ENCODE measurements around the gene SLC50A1. TPM values are rescaled to one million over a fixed set of nuclear protein-coding genes. Genes with fewer than 3 reads are reported as not detected.
"Not testable (repeated sequence)": the region's sequence is repeated elsewhere in the genome, so short reads cannot be mapped to it uniquely, and the experiment has no call there.

Gene SLC50A1
- total RNA-seq, 2 donors from 2014 or later: 42.8 to 47.3 TPM

DNA sequence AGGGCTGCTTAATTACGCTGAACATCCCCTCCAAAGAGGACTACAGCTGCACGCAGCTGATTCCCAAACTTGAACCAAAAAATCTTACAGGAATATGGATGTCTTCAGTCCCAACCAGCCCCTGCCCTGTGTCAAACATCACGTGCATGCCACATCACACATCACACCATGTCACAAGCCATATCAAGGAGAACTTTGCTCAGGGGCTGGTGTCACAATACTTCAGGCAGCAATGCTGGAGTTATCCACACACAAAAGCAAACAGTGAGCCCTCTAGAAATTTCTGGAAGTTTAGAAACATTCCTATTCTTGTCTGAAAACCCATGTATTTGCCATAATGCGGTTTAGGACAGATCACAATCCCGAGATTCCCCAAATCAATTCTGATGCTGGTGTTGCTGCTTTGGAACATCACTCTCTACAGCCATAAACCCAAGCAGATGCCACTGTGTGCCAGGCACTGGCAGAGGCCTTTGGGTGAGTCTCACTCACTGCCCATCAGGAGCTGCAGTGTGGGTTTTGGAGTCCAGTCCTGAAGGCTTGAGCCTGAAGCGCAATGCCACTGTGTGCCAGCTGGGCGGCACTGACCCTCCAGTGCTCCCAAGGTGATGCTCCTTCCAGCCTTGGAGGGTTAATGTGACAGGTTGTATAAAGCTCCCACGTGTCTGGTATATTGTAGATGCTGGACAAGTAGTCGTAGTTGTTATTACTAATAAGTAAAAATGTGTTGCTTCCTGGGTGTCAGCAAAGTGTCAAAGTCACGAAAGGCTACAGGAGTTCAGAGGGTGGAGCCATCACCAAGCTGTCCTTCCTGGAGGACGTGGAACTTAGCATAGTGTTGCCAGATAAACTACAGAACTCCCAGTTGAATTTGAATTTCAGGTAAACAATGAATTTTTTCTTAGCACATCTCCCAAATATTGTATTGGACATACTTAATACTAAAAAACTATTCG lies 28.1 kb upstream of the SLC50A1 start:
- Mint-ChIP-seq H3K4me3 (no peak overlapping the region), H3K36me3 (ENCODE audit: low read depth) (no peaks in the 10 kb centered on the region), H3K27ac (no peak overlapping the region), H3K9me3 (no peaks in the 10 kb centered on the region), H3K27me3 (no peaks in the 10 kb centered on the region), H3K4me1 (no peaks in the 10 kb centered on the region)
- no peak for ATAC-seq (replicated peaks)

DNA sequence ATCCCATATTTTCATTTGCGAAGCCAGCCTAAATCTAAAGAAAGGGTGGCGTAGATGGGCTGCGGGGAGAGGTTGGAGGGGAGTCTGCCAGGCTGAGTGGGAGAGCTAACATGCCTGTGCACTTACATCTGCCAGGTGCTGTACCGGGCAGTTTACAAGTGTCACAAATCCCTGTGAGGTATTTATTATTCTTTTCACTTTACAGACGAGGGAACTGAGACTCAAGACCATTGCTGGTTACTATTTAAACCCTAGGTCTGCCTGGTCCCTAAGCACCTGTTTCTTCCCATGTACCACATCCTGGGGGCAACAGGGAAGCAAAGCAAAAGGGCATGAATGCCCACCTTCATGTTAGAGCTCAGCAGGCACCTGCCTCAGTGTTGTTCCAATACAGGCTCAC lies 27.4 kb upstream of the SLC50A1 start:
- Mint-ChIP-seq H3K4me1 (no peaks in the 10 kb centered on the region), H3K27me3 (no peaks in the 10 kb centered on the region), H3K27ac (no peak overlapping the region), H3K9me3 (no peaks in the 10 kb centered on the region), H3K36me3 (ENCODE audit: low read depth) (no peaks in the 10 kb centered on the region), H3K4me3 (no peak overlapping the region)
- no peak for ATAC-seq (replicated peaks)

GRCh38 chr1:155110381-155110780 lies 25.3 kb upstream of the SLC50A1 start:
- H3K36me3 Mint-ChIP-seq (ENCODE audit: low read depth): no peaks in the 10 kb centered on the region
- H3K4me1 Mint-ChIP-seq: no peaks in the 10 kb centered on the region
- no peak overlapping the region for H3K4me3 Mint-ChIP-seq
- no peak for ATAC-seq (replicated peaks)
- H3K27ac Mint-ChIP-seq: no peak overlapping the region
- no peaks in the 10 kb centered on the region for H3K9me3 Mint-ChIP-seq
- H3K27me3 Mint-ChIP-seq: peaks cover 3% of the 10 kb centered on the region

DNA sequence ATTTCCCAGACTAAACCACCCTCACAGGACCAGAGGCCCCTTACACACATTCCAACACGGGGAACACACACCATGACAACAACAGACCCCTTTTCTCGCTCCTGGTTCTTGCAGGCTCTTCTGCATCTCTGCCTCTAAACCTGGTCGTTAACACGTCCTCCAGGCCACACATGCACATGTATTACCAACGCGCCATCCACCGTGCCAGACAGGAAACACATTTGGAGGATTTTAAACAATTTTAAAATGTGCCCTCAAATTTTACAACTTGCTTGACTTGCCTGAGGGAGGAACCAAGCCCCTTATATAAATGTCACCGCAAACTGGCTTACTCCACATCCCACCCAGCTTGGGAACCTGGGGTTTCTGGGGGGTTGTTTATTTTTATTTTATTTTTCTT lies 24.8 kb upstream of the SLC50A1 start:
- H3K27ac Mint-ChIP-seq: no peak overlapping the region
- no peaks in the 10 kb centered on the region for H3K36me3 Mint-ChIP-seq (ENCODE audit: low read depth)
- H3K27me3 Mint-ChIP-seq: peaks cover 3% of the 10 kb centered on the region
- no peak overlapping the region for H3K4me3 Mint-ChIP-seq
- no peak for ATAC-seq (replicated peaks)
- H3K9me3 Mint-ChIP-seq: no peaks in the 10 kb centered on the region
- H3K4me1 Mint-ChIP-seq: no peaks in the 10 kb centered on the region

DNA sequence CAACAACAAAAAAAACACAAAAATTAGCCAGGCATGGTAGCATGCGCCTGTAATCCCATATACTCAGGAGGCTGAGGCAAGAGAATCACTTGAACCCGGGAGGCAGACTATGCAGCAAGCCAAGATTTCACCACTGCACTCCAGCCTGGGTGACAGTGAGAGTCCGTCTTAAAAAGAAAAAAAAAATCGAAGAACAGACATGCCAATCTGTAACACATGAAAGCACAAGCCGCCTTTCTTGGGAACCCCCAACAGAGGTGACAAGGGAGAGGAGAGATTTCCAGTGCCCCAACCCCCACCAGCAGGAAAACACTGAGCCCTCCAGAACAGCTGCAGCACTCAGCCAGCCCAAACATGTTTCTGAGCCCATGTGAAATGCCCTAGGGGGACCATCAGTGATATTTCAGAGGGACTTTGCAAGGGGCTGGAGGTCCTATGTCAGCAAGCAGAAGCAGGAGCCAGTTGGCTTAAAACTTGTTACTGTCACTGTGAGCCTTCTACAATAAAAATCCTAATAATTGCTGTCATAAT lies 22.1 kb upstream of the SLC50A1 start:
- Mint-ChIP-seq H3K36me3 (ENCODE audit: low read depth) (no peaks in the 10 kb centered on the region), H3K4me3 (no peak overlapping the region), H3K4me1 (no peaks in the 10 kb centered on the region), H3K9me3 (no peaks in the 10 kb centered on the region), H3K27me3 (peaks cover 7% of the 10 kb centered on the region), H3K27ac (no peak overlapping the region)
- no peak for ATAC-seq (replicated peaks)

- Mint-ChIP-seq H3K27ac (no peak overlapping the region), H3K4me1 (no peaks in the 10 kb centered on the region), H3K27me3 (peaks cover 7% of the 10 kb centered on the region), H3K36me3 (ENCODE audit: low read depth) (no peaks in the 10 kb centered on the region), H3K4me3 (no peak overlapping the region), H3K9me3 (no peaks in the 10 kb centered on the region)
- ATAC-seq (replicated peaks): no peak
Observed at GRCh38 chr1:155116113-155116764, 19.4 kb upstream of the SLC50A1 start.

GRCh38 chr1:155117610-155118009 lies 18.0 kb upstream of the SLC50A1 start:
- ATAC-seq (replicated peaks): no peak
- H3K36me3 Mint-ChIP-seq (ENCODE audit: low read depth): no peaks in the 10 kb centered on the region
- peaks cover 7% of the 10 kb centered on the region for H3K27me3 Mint-ChIP-seq
- H3K27ac Mint-ChIP-seq: no peak overlapping the region
- no peak overlapping the region for H3K4me3 Mint-ChIP-seq
- no peaks in the 10 kb centered on the region for H3K4me1 Mint-ChIP-seq
- no peaks in the 10 kb centered on the region for H3K9me3 Mint-ChIP-seq

- H3K36me3 Mint-ChIP-seq (ENCODE audit: low read depth); H3K27ac Mint-ChIP-seq; H3K9me3 Mint-ChIP-seq; ATAC-seq (replicated peaks); H3K27me3 Mint-ChIP-seq; H3K4me1 Mint-ChIP-seq; H3K4me3 Mint-ChIP-seq: not testable (repeated sequence)
Observed at GRCh38 chr1:155118090-155118489, 17.6 kb upstream of the SLC50A1 start.

DNA sequence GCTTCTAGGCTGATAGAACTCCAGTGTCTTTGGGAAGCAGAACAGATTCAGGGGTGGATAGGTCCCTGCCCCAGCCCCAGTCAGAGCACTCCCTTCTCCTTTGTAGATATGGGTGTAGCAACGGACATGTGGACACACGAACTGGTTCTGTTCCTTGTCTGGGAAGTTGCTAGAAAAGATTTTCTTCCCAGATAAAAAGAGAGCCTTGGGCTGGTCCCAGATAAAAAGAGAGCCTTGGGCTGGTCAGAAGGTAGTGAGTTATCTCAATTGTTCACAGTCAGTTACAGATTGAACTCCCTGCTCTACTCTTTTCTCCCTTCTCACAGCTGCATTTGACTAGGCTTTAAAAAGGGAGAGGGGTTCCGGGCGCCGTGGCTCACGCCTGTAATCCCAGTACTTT lies 15.4 kb upstream of the SLC50A1 start:
- H3K4me3 Mint-ChIP-seq: no peak overlapping the region
- no peaks in the 10 kb centered on the region for H3K4me1 Mint-ChIP-seq
- no peak for ATAC-seq (replicated peaks)
- no peaks in the 10 kb centered on the region for H3K9me3 Mint-ChIP-seq
- H3K36me3 Mint-ChIP-seq (ENCODE audit: low read depth): no peaks in the 10 kb centered on the region
- H3K27me3 Mint-ChIP-seq: peaks cover 4% of the 10 kb centered on the region
- H3K27ac Mint-ChIP-seq: no peak overlapping the region

- no peak overlapping the region for H3K27ac Mint-ChIP-seq
- H3K4me1 Mint-ChIP-seq: no peaks in the 10 kb centered on the region
- H3K27me3 Mint-ChIP-seq: peaks cover 2% of the 10 kb centered on the region
- ATAC-seq (replicated peaks): no peak
- no peaks in the 10 kb centered on the region for H3K36me3 Mint-ChIP-seq (ENCODE audit: low read depth)
- H3K9me3 Mint-ChIP-seq: no peaks in the 10 kb centered on the region
- no peak overlapping the region for H3K4me3 Mint-ChIP-seq
Observed at GRCh38 chr1:155121249-155121648, 14.4 kb upstream of the SLC50A1 start.

DNA sequence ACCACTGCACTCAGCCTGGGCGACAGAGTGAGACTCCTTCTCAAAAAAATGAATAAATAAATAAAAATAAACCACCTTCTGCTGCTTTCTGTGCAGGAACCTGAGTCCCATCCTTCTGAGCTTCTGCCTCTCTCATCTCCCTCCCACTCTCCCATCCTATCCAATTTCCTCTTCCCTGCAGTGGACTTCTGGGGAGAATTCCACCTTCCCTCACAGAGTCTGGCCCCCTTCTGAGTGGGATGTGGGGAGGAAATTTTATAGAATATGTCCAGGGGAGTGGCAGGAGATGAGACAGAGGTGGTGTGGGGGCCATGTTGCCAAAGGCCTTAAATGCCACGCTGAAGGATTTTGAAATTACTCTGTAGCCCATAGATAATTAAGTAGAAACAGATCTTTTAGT lies 13.3 kb upstream of the SLC50A1 start:
- no peak for ATAC-seq (replicated peaks)
- H3K4me1 Mint-ChIP-seq: peaks cover 7% of the 10 kb centered on the region
- H3K9me3 Mint-ChIP-seq: no peaks in the 10 kb centered on the region
- H3K36me3 Mint-ChIP-seq (ENCODE audit: low read depth): no peaks in the 10 kb centered on the region
- no peak overlapping the region for H3K4me3 Mint-ChIP-seq
- peaks cover 6% of the 10 kb centered on the region for H3K27me3 Mint-ChIP-seq
- H3K27ac Mint-ChIP-seq: no peak overlapping the region

- Mint-ChIP-seq H3K9me3 (no peaks in the 10 kb centered on the region), H3K4me3 (no peak overlapping the region), H3K4me1 (peaks cover 15% of the 10 kb centered on the region), H3K36me3 (ENCODE audit: low read depth) (no peaks in the 10 kb centered on the region), H3K27ac (no peak overlapping the region), H3K27me3 (peaks cover 15% of the 10 kb centered on the region)
- ATAC-seq (replicated peaks): no peak
Observed at GRCh38 chr1:155123801-155124200, 11.9 kb upstream of the SLC50A1 start.

DNA sequence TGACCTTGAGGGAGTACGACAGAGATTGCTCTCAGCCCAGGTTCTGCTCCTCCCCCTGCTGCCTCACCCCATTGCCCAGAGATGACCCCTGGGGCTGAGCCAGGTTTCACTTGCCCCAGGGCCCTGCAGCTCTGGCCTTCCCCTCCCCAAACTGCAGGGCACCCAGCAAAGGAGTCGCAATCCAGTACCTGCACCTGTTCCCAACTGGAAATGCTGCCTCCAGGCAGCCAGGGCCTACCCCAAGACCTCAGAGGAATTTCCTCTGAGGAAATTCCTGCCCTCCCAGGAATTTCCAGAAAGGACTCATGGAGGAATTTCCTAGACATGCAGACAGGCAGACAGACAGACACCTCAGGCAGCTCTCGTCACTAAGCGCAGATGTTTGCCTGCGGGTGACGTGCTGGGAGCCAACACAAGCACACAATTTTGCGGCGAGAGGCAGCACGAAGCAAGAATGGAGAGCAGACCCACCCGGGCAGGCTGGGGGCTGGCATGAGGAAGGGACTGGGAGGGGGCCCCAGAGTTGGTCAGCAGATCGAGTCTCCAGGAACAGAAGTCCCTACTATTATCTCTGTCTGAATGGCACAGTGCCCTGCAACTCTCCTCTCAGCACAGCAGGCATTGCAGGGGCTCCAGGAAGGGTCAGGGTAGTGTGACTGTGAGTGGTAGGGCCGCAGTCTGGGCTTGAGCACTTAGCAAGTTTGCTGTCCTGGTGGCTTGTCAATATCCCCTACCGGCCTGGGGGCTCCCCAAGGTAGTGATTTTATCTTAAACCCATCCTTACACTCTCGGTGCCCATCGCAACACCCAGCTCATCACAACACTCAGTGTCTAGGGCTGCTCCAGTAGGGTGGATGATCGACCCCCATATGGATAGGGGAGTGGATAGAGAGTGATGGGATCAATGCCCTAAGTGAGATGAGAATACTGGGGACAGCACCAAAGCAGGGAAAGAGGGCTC lies 10.9 kb upstream of the SLC50A1 start:
- no peak overlapping the region for H3K27ac Mint-ChIP-seq
- ATAC-seq (replicated peaks): no peak
- no peak overlapping the region for H3K4me3 Mint-ChIP-seq
- H3K36me3 Mint-ChIP-seq (ENCODE audit: low read depth): no peaks in the 10 kb centered on the region
- no peaks in the 10 kb centered on the region for H3K9me3 Mint-ChIP-seq
- H3K27me3 Mint-ChIP-seq: peaks cover 15% of the 10 kb centered on the region
- H3K4me1 Mint-ChIP-seq: peaks cover 16% of the 10 kb centered on the region

DNA sequence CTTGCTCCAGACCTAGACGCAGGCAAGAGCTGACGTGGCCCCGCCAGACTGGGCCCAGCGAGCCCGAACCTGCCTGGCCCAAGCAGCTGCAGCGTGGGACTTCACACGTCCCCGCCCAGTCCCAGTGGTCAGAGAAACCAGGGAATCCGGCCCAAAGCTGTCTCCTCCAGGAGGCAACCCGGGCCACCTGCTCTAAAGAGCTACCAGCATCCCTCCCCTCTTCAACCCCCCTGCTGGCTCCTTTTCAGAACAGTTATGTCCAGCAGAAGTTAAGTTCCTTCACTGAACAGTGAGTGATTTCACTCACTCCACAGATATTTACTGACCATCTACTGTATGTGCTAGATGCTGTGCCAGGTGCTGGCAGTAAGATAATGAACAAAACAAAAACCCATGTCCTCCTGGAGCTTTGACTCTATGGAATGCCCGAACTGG lies 10.1 kb upstream of the SLC50A1 start:
- H3K4me3 Mint-ChIP-seq: peak overlapping the region; percentile 19
- H3K27me3 Mint-ChIP-seq: peaks cover 15% of the 10 kb centered on the region
- H3K27ac Mint-ChIP-seq: no peak overlapping the region
- ATAC-seq (replicated peaks): no peak
- H3K36me3 Mint-ChIP-seq (ENCODE audit: low read depth): no peaks in the 10 kb centered on the region
- peaks cover 16% of the 10 kb centered on the region for H3K4me1 Mint-ChIP-seq
- no peaks in the 10 kb centered on the region for H3K9me3 Mint-ChIP-seq
